Lower lobe of right lung (tissue), 2 donors: Measurements from ENCODE around the gene TMEM131L. TPM values are rescaled to one million over a fixed set of nuclear protein-coding genes. Genes with fewer than 3 reads are reported as not detected.

Experiments
- ATAC-seq, 2 donors: fragments of 200-7000 bp; cut with Tn5 transposase; one replicate each; pipeline ENCODE4 v1.9.1; 2020 to 2022; ENCODE audit warnings: mild to moderate bottlenecking in 2 of 2, moderate library complexity in 2 of 2
- DNase-seq: peaks from one replicate; pipeline ENCODE4 v3.0.0-alpha.2; 2020
- H3K27ac ChIP-seq: fragments of 200-600 bp; one replicate; pipeline ENCODE4 v1.8.0; 2022
- H3K27me3 ChIP-seq: fragments of 200-600 bp; one replicate; pipeline ENCODE4 v1.8.0; 2022; ENCODE audit warnings: low read depth
- H3K36me3 ChIP-seq: fragments of 200-600 bp; one replicate; pipeline ENCODE4 v1.8.0; 2022; ENCODE audit warnings: mild to moderate bottlenecking
- H3K4me1 ChIP-seq: fragments of 200-600 bp; one replicate; pipeline ENCODE4 v1.8.0; 2022
- H3K4me3 ChIP-seq: fragments of 200-600 bp; one replicate; pipeline ENCODE4 v1.8.0; 2022; ENCODE audit warnings: mild to moderate bottlenecking
- H3K9me3 ChIP-seq: fragments of 200-600 bp; one replicate; pipeline ENCODE4 v1.8.0; 2022
- CTCF ChIP-seq: fragments of 200-600 bp; IDR thresholded peaks from one replicate; pipeline ENCODE4 v1.8.0; 2022; ENCODE audit warnings: antibody characterized with exemption, mild to moderate bottlenecking
- intact Hi-C: fragments of 100-400 bp; cut with DNase I; formaldehyde crosslinking; loops from one replicate; pipeline ENCODE4 v1.11.0; 2022
- total RNA-seq: library from RNA; stranded (reverse); fragmentation: NEBNext Ultra II Directional; extraction: Animal tissue kit (Norgen Biotek cat#: 25700); gene quantifications from one replicate; pipeline ENCODE4 v1.2.1, GENCODE V29; 2021
- donor health status: DM: no; HTN: yes; CAD: no; lungs with severe emphysema.

Gene TMEM131L
- total RNA-seq, 1 donor from 2014 or later = 21.7 TPM

GRCh38 chr4:153531976-153532626 lies 65.9 kb downstream of the TMEM131L start:
- Histone ChIP-seq H3K27ac (no peak overlapping the region), H3K4me3 (no peak overlapping the region), H3K36me3 (no peaks in the 10 kb centered on the region), H3K27me3 (no peaks in the 10 kb centered on the region), H3K9me3 (no peaks in the 10 kb centered on the region), H3K4me1 (peaks cover 54% of the 10 kb centered on the region)
- no peak for DNase-seq
- TF ChIP-seq CTCF = no peak
- no peak for ATAC-seq
- intact Hi-C loops = no loop called here

- Histone ChIP-seq H3K9me3 (no peaks in the 10 kb centered on the region), H3K27ac (no peak overlapping the region), H3K4me3 (no peak overlapping the region), H3K27me3 (no peaks in the 10 kb centered on the region), H3K36me3 (no peaks in the 10 kb centered on the region), H3K4me1 (peaks cover 54% of the 10 kb centered on the region)
- intact Hi-C loops = no loop called here
- DNase-seq (no peak), ATAC-seq (no peak)
- TF ChIP-seq CTCF = no peak
Observed at GRCh38 chr4:153532636-153533035, 66.5 kb downstream of the TMEM131L start.

- ATAC-seq (no peak), DNase-seq (no peak)
- Histone ChIP-seq H3K9me3 (no peaks in the 10 kb centered on the region), H3K27ac (no peak overlapping the region), H3K27me3 (no peaks in the 10 kb centered on the region), H3K4me3 (no peak overlapping the region), H3K36me3 (no peaks in the 10 kb centered on the region), H3K4me1 (peaks cover 58% of the 10 kb centered on the region)
- TF ChIP-seq CTCF = no peak
- intact Hi-C loops = no loop called here
Observed at GRCh38 chr4:153533387-153533786, 67.2 kb downstream of the TMEM131L start.

GRCh38 chr4:153534792-153535629 lies 68.9 kb downstream of the TMEM131L start:
- no peaks in the 10 kb centered on the region for H3K36me3 ChIP-seq
- intact Hi-C loops = no loop called here
- H3K9me3 ChIP-seq = no peaks in the 10 kb centered on the region
- H3K27ac ChIP-seq = no peak overlapping the region
- H3K4me3 ChIP-seq = no peak overlapping the region
- ATAC-seq = no peak
- peaks cover 49% of the 10 kb centered on the region for H3K4me1 ChIP-seq
- TF ChIP-seq CTCF = no peak
- no peaks in the 10 kb centered on the region for H3K27me3 ChIP-seq
- no peak for DNase-seq

GRCh38 chr4:153535772-153536513 lies 69.8 kb downstream of the TMEM131L start:
- peaks cover 40% of the 10 kb centered on the region for H3K4me1 ChIP-seq
- H3K27ac ChIP-seq = no peak overlapping the region
- TF ChIP-seq CTCF = no peak
- no peak overlapping the region for H3K4me3 ChIP-seq
- intact Hi-C loops = no loop called here
- H3K36me3 ChIP-seq = no peaks in the 10 kb centered on the region
- ATAC-seq (no peak), DNase-seq (no peak)
- H3K27me3 ChIP-seq = no peaks in the 10 kb centered on the region
- H3K9me3 ChIP-seq = no peaks in the 10 kb centered on the region
